Stomach (tissue), 4 donors: ENCODE data around the gene FBXW11.

Source experiments
- EP300 ChIP-seq: sonication (generic); formaldehyde crosslinking; IDR thresholded peaks from one replicate; pipeline ENCODE4 v1.6.1; 2017; ENCODE audit warnings: antibody characterized with exemption
- TF ChIP-seq, protein P1 (sequence below), 7 experiments: fragments of 450-650 bp in 4 of 7; fragments of 200-600 bp in 3 of 7; sonication (generic) in 3 of 7; IDR thresholded peaks; one replicate each; pipeline ENCODE4 v1.5.1; 2016 to 2019; ENCODE audit warnings: antibody characterized with exemption in 7 of 7, control low read depth in 2 of 7, mild to moderate bottlenecking in 1 of 7

- no peak for TF ChIP-seq EP300
- TF ChIP-seq, protein P1, sequence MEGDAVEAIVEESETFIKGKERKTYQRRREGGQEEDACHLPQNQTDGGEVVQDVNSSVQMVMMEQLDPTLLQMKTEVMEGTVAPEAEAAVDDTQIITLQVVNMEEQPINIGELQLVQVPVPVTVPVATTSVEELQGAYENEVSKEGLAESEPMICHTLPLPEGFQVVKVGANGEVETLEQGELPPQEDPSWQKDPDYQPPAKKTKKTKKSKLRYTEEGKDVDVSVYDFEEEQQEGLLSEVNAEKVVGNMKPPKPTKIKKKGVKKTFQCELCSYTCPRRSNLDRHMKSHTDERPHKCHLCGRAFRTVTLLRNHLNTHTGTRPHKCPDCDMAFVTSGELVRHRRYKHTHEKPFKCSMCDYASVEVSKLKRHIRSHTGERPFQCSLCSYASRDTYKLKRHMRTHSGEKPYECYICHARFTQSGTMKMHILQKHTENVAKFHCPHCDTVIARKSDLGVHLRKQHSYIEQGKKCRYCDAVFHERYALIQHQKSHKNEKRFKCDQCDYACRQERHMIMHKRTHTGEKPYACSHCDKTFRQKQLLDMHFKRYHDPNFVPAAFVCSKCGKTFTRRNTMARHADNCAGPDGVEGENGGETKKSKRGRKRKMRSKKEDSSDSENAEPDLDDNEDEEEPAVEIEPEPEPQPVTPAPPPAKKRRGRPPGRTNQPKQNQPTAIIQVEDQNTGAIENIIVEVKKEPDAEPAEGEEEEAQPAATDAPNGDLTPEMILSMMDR (IDR thresholded peaks at IDR 0.05): no peak
Observed at GRCh38 chr5:172042183-172042582, 35.7 kb upstream of the FBXW11 start.
